ENCODE measurements around the gene GPNMB. TPM values are rescaled to one million over a fixed set of nuclear protein-coding genes. Genes with fewer than 3 reads are reported as not detected.
A peak's percentile ranks its signal among the peaks of the same experiment; 100 is the strongest.
"Not testable (repeated sequence)": the region's sequence is repeated elsewhere in the genome, so short reads cannot be mapped to it uniquely, and the experiment has no call there.

Gene GPNMB
- total RNA-seq, 1 donor from 2014 or later = 0.13 TPM

- DNase-seq (ENCODE audit: low read depth in 2 of 2) = peak in 1 of 2 donors; percentile 24
These were observed 53.3 kb downstream of the GPNMB start for GRCh38 chr7:23299770-23300300.

GRCh38 chr7:23306936-23307521 is 60.5 kb downstream of the GPNMB start:
- DNase-seq (ENCODE audit: low read depth in 2 of 2) = no peak

DNA sequence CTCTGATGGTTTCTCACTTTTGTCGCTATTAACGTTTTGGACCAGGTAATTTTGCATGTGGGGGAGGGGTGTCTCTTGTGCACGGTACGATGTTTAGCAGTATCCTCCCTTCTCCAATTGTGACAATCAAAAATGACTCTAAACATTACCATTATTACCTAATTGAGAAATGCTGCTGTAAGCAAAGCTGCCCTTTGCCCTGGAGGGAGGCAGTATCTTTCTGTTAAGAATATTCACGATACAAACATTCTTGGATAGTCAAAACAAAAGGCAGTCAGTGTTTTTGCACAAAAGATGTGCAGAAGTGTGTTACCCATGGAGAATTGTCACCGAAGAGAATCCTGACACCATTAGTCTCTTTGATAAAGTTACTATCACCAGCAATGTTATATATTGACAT is 62.2 kb downstream of the GPNMB start:
- DNase-seq (ENCODE audit: low read depth in 2 of 2) = no peak

DNA sequence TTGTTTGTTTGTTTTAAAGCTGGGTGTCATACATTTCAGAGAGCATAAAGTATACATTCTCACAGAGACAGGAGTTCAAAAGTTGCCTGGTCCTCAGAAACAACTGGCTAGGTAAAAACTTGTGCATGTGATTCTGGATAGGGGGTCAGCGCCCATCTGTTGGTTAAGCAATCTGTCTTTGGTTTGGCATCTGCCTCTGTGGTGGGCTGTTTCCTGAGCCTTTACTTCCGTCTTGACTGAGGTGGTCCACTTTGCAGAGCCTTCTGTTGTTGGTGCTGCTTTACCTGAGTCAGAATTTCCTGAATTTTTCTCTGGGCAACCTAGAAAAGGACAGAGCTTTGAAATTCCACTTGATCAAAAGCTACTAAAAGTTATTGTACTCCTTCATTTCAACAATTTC is 65.6 kb downstream of the GPNMB start:
- not testable (repeated sequence) for DNase-seq (ENCODE audit: low read depth in 2 of 2)

- DNase-seq (ENCODE audit: low read depth in 2 of 2) = peak in 1 of 2 donors; percentile 45
These were observed 68.8 kb downstream of the GPNMB start for GRCh38 chr7:23315366-23315765.

Other genes starting within 250 kb of the GPNMB start
- gene HYCC1, start 232.6 kb upstream of the GPNMB start, total RNA-seq = 35.9 and 36.0 TPM in 2 replicates
- 17.7 and 19.7 TPM in 2 replicates for gene KLHL7, start 141.0 kb upstream of the GPNMB start, total RNA-seq
- 20.0 and 24.0 TPM in 2 replicates for gene NUP42, start 64.7 kb upstream of the GPNMB start, total RNA-seq
- 50.7 and 54.2 TPM in 2 replicates for gene MALSU1, start 52.6 kb downstream of the GPNMB start, total RNA-seq
- 4.3 and 12.3 TPM in 2 replicates for gene IGF2BP3, start 223.7 kb downstream of the GPNMB start, total RNA-seq

Data from dermis microvascular lymphatic vessel endothelial cell (primary cell).